Adrenal gland (tissue), 12 donors: ENCODE results near the gene AMBRA1. TPM values are rescaled to one million over a fixed set of nuclear protein-coding genes. Genes with fewer than 3 reads are reported as not detected.
A peak's percentile ranks its signal among the peaks of the same experiment; 100 is the strongest.

Source experiments
- DNase-seq, 7 donors: peaks; one replicate each; pipeline ENCODE4 v3.0.0-alpha.2; 2019 to 2020
- H3K27ac ChIP-seq, 5 donors: fragments of 200-600 bp; sonication (generic) in 4 of 5; 1 replicate in 3 of 5; 2 replicates in 2 of 5; pipeline versions ENCODE4 v1.5.1 to v1.8.0; 2016 to 2020; ENCODE audit warnings: mild to moderate bottlenecking in 1 of 5
- H3K27me3 ChIP-seq: fragments of 200-600 bp; 2 replicates; pipeline ENCODE4 v1.8.0; 2021
- H3K36me3 ChIP-seq, 2 donors: fragments of 200-600 bp; replicated peaks in 1 of 2; 1 replicate in 1 of 2; 2 replicates in 1 of 2; pipeline versions ENCODE4 v1.5.1 to v1.8.0; 2018 to 2022
- H3K4me1 ChIP-seq, 2 donors: fragments of 200-600 bp; replicated peaks in 1 of 2; 1 replicate in 1 of 2; 2 replicates in 1 of 2; pipeline versions ENCODE4 v1.5.1 to v1.8.0; 2018 to 2021
- H3K4me3 ChIP-seq, 4 donors: fragments of 200-600 bp; sonication (generic) in 3 of 4; one replicate each; pipeline ENCODE4 v1.5.1; 2016 to 2018
- H3K9me3 ChIP-seq, 3 donors: fragments of 200-600 bp; sonication (generic) in 1 of 3; replicated peaks in 1 of 3; 1 replicate in 2 of 3; 2 replicates in 1 of 3; pipeline versions ENCODE4 v1.5.1 to v1.8.0; 2016 to 2021
- CTCF ChIP-seq, 6 experiments: fragments of 450-650 bp in 4 of 6; fragments of 200-600 bp in 2 of 6; sonication (generic) in 1 of 6; IDR thresholded peaks; 1 replicate in 5 of 6; 2 replicates in 1 of 6; pipeline versions ENCODE4 v1.5.1 to v1.8.0; 2016 to 2021; ENCODE audit warnings: antibody characterized with exemption in 6 of 6, mild to moderate bottlenecking in 2 of 6, moderate library complexity in 1 of 6
- POLR2A ChIP-seq, 2 donors: fragments of 450-650 bp; IDR thresholded peaks; one replicate each; pipeline ENCODE4 v1.6.1; 2017; ENCODE audit warnings: antibody characterized with exemption in 2 of 2, mild to moderate bottlenecking in 2 of 2, moderate library complexity in 1 of 2
- WGBS, 4 donors: extraction: QIAGEN DNeasy Blood & Tissue Kit in 2 of 4; methylation state at CpG; one replicate each; pipeline versions ENCODE4 v1.1.5 to v1.1.7; 2013 to 2017; 5-methylcytosine and 5-hydroxymethylcytosine counted together
- intact Hi-C, 2 donors: fragments of 100-400 bp; cut with DNase I; formaldehyde crosslinking; loops; one replicate each; pipeline versions ENCODE4 v1.14.1 to v1.15.0; 2022 to 2023
- polyA plus RNA-seq, 3 donors: library from polyadenylated mRNA; stranded (reverse); fragments of 200-250 nt in 2 of 3; fragments of 350-450 nt in 1 of 3; fragmentation: Illumina TruSeq in 1 of 3; extraction: RNeasy Lipid Tissue Mini Kit (QIAGEN cat#74804) in 1 of 3; gene quantifications; one replicate each; pipeline ENCODE4 v1.2.3, GENCODE V29; 2013 to 2014
- total RNA-seq, 9 donors: library from RNA; depleted of rRNA in 4 of 9; stranded (reverse); fragments of >200 nt in 4 of 9; fragments of 120-200 nt in 1 of 9; fragmentation: NEBNext Ultra II Directional in 1 of 9; extraction: Animal tissue kit (Norgen Biotek cat#: 25700) in 1 of 9; gene quantifications; one replicate each; pipeline versions ENCODE4 v1.1.0 to v1.2.4, GENCODE V29; 2013 to 2023
- donor health status: healthy with polysubstance abuse.
- donor health status: Bipolar disorder and iron deficiency.
- donor health status: DM: yes; HTN: yes; CAD: no.
- donor health status: DM: no; HTN: no; CAD: no.
- donor health status: DM: no; HTN: no; CAD: no.
- donor health status: DM: yes; HTN: yes; CAD: no.

AMBRA1 gene
- total and polyA plus RNA-seq, 12 donors, result 16.2 to 73.3 (median 49.7) TPM

- Histone ChIP-seq H3K4me3 (no peak overlapping the region), H3K9me3 (no peaks in the 10 kb centered on the region), H3K27ac (no peak overlapping the region), H3K27me3 (no peaks in the 10 kb centered on the region), H3K4me1 (peaks cover 0 to 38% of the 10 kb centered on the region in 2 donors), H3K36me3 (peaks cover 0 to 7% of the 10 kb centered on the region in 2 donors)
- 41 to 72% (median 66%) methylated on average over 4 to 5 of the region's 5 CpGs for WGBS, 4 donors
- intact Hi-C loops, result no loop called here
- no peak for DNase-seq
- TF ChIP-seq POLR2A (IDR thresholded peaks at IDR 0.05) (no peak), CTCF (IDR thresholded peaks at IDR 0.05) (no peak)
These were observed 94.0 kb downstream of the AMBRA1 start for GRCh38 chr11:46499821-46500220.

GRCh38 chr11:46498968-46499367 is 94.9 kb downstream of the AMBRA1 start:
- 94 to 100% (median 97%) methylated on average over 2 of the region's 2 CpGs for WGBS, 4 donors
- Histone ChIP-seq H3K4me3 (no peak overlapping the region), H3K27me3 (no peaks in the 10 kb centered on the region), H3K9me3 (no peaks in the 10 kb centered on the region), H3K36me3 (peaks cover 0 to 4% of the 10 kb centered on the region in 2 donors), H3K27ac (no peak overlapping the region), H3K4me1 (peaks cover 0 to 38% of the 10 kb centered on the region in 2 donors)
- TF ChIP-seq POLR2A (IDR thresholded peaks at IDR 0.05), result no peak
- TF ChIP-seq CTCF (IDR thresholded peaks at IDR 0.05), result no peak
- intact Hi-C loops, result no loop called here
- no peak for DNase-seq

- DNase-seq, result no peak
- no peak for TF ChIP-seq POLR2A (IDR thresholded peaks at IDR 0.05)
- no peak for TF ChIP-seq CTCF (IDR thresholded peaks at IDR 0.05)
- H3K9me3 ChIP-seq, result no peaks in the 10 kb centered on the region
- intact Hi-C loops, result no loop called here
- 55 to 64% (median 58%) methylated on average over 1 of the region's 1 CpG for WGBS, 4 donors
- H3K27ac ChIP-seq, result peak overlapping the region in 1 of 5 donors; percentile 35
- H3K27me3 ChIP-seq, result no peaks in the 10 kb centered on the region
- peaks cover 0 to 38% of the 10 kb centered on the region in 2 donors for H3K4me1 ChIP-seq
- no peak overlapping the region for H3K4me3 ChIP-seq
- H3K36me3 ChIP-seq, result peaks cover 0 to 9% of the 10 kb centered on the region in 2 donors
These were observed 95.6 kb downstream of the AMBRA1 start for GRCh38 chr11:46498179-46498578.

GRCh38 chr11:46497498-46497897 is 96.3 kb downstream of the AMBRA1 start:
- no peak for DNase-seq
- Histone ChIP-seq H3K27ac (peak overlapping the region in 1 of 5 donors; percentile 35), H3K4me1 (peaks cover 0 to 44% of the 10 kb centered on the region in 2 donors), H3K9me3 (no peaks in the 10 kb centered on the region), H3K4me3 (no peak overlapping the region), H3K36me3 (peaks cover 0 to 9% of the 10 kb centered on the region in 2 donors), H3K27me3 (no peaks in the 10 kb centered on the region)
- 53 to 60% (median 56%) methylated on average over 4 of the region's 4 CpGs for WGBS, 4 donors
- intact Hi-C loops, result no loop called here
- TF ChIP-seq CTCF (IDR thresholded peaks at IDR 0.05), result no peak
- TF ChIP-seq POLR2A (IDR thresholded peaks at IDR 0.05), result no peak
